ENCODE results near the gene KCNMA1.

- TF ChIP-seq CTCF (IDR thresholded peaks at IDR 0.05) = no peak
- TF ChIP-seq POLR2A (IDR thresholded peaks at IDR 0.05) = no peak
These were observed 460.4 kb downstream of the KCNMA1 start for GRCh38 chr10:77177161-77177560.
